HEK293 (cell line): ENCODE data around the gene KDM2B.

ENCODE experiments used
- CTCF ChIP-seq: fragments of 450-650 bp; formaldehyde crosslinking; IDR thresholded peaks from 2 replicates; pipeline ENCODE4 v1.5.1; 2016; ENCODE audit warnings: missing biosample characterization, missing genetic modification characterization
- KLF7 ChIP-seq: fragments of 450-650 bp; formaldehyde crosslinking; IDR thresholded peaks from 2 replicates; pipeline ENCODE4 v1.5.1; 2016; ENCODE audit warnings: missing biosample characterization, missing genetic modification characterization, borderline replicate concordance
- MEIS1 ChIP-seq: sonication (generic); formaldehyde crosslinking; IDR thresholded peaks from 2 replicates; pipeline ENCODE4 v1.8.1; 2022; ENCODE audit warnings: missing genetic modification reagents, mild to moderate bottlenecking, borderline replicate concordance
- ZNF292 ChIP-seq: fragments of 450-650 bp; formaldehyde crosslinking; IDR thresholded peaks from 2 replicates; pipeline ENCODE4 v1.5.1; 2016; ENCODE audit warnings: low read depth, missing biosample characterization, missing genetic modification characterization, borderline replicate concordance
- ZNF544 ChIP-seq: fragments of 450-650 bp; formaldehyde crosslinking; IDR thresholded peaks from 2 replicates; pipeline ENCODE4 v1.5.0; 2017; ENCODE audit warnings: missing biosample characterization, missing genetic modification characterization
- ZNF561 ChIP-seq: fragments of 450-650 bp; IDR thresholded peaks from 2 replicates; pipeline ENCODE4 v1.5.1; 2018; ENCODE audit warnings: missing biosample characterization, missing genetic modification characterization, borderline replicate concordance
- ZNF776 ChIP-seq: fragments of 450-650 bp; formaldehyde crosslinking; IDR thresholded peaks from 2 replicates; pipeline ENCODE4 v1.5.0; 2017; ENCODE audit warnings: missing biosample characterization, missing genetic modification characterization, borderline replicate concordance
- ZNF791 ChIP-seq: fragments of 450-650 bp; formaldehyde crosslinking; IDR thresholded peaks from 2 replicates; pipeline ENCODE4 v1.5.1; 2016; ENCODE audit warnings: missing biosample characterization, missing genetic modification characterization
- TF ChIP-seq, protein P1 (sequence below): fragments of 450-650 bp; formaldehyde crosslinking; IDR thresholded peaks from 2 replicates; pipeline ENCODE4 v1.5.1; 2016; ENCODE audit warnings: missing biosample characterization, missing genetic modification characterization

DNA sequence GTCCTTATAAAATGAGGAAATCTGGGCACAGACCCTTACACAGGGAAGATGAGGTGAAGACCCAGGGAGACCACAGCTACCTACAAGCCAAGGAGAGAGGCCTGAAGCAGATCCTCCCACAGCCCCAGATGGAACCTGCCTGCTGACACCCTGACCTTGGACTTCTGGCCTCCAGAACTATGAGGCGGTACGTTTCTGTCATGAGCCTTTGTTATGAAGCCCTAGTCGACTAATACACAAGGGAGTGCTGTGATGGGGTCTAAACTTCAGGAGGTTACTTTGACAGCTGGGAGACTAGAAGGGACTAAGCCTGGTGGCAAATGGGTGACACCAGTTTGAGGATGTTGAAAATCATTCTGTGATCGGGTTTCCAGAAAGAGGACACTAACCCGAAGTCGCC lies 95.9 kb downstream of the KDM2B start:
- TF ChIP-seq ZNF561: no peak
- no peak for TF ChIP-seq KLF7 (tag by site-specific recombination)
- no peak for TF ChIP-seq ZNF791
- TF ChIP-seq CTCF (tag by site-specific recombination): no peak
- no peak for TF ChIP-seq ZNF776 (tag by site-specific recombination)
- TF ChIP-seq ZNF544 (tag by site-specific recombination): no peak
- TF ChIP-seq ZNF292 (tag by site-specific recombination): no peak
- TF ChIP-seq MEIS1 (CRISPR knock-in tag): no peak
- TF ChIP-seq, protein P1, sequence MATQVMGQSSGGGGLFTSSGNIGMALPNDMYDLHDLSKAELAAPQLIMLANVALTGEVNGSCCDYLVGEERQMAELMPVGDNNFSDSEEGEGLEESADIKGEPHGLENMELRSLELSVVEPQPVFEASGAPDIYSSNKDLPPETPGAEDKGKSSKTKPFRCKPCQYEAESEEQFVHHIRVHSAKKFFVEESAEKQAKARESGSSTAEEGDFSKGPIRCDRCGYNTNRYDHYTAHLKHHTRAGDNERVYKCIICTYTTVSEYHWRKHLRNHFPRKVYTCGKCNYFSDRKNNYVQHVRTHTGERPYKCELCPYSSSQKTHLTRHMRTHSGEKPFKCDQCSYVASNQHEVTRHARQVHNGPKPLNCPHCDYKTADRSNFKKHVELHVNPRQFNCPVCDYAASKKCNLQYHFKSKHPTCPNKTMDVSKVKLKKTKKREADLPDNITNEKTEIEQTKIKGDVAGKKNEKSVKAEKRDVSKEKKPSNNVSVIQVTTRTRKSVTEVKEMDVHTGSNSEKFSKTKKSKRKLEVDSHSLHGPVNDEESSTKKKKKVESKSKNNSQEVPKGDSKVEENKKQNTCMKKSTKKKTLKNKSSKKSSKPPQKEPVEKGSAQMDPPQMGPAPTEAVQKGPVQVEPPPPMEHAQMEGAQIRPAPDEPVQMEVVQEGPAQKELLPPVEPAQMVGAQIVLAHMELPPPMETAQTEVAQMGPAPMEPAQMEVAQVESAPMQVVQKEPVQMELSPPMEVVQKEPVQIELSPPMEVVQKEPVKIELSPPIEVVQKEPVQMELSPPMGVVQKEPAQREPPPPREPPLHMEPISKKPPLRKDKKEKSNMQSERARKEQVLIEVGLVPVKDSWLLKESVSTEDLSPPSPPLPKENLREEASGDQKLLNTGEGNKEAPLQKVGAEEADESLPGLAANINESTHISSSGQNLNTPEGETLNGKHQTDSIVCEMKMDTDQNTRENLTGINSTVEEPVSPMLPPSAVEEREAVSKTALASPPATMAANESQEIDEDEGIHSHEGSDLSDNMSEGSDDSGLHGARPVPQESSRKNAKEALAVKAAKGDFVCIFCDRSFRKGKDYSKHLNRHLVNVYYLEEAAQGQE (tag by site-specific recombination): no peak
